Aorta (tissue), 5 donors: ENCODE results near the gene MFAP3L. TPM values are rescaled to one million over a fixed set of nuclear protein-coding genes. Genes with fewer than 3 reads are reported as not detected.
A peak's percentile ranks its signal among the peaks of the same experiment; 100 is the strongest.

Source experiments
- ATAC-seq: fragments of 200-7000 bp; cut with Tn5 transposase; one replicate; pipeline ENCODE4 v1.9.1; 2022; ENCODE audit warnings: moderate library complexity; ENCODE audit not compliant: low FRiP score
- DNase-seq, 2 donors: peaks; one replicate each; pipeline ENCODE4 v3.0.0-alpha.2; 2020
- H3K27ac ChIP-seq, 2 donors: one replicate each; pipeline ENCODE4 v1.5.1; 2013; ENCODE audit warnings: low read length in 2 of 2, mild to moderate bottlenecking in 2 of 2, moderate library complexity in 2 of 2, control low read depth in 1 of 2, inconsistent platforms in 1 of 2, low read depth in 1 of 2
- H3K27me3 ChIP-seq, 2 donors: one replicate each; pipeline ENCODE4 v1.6.1; 2013; ENCODE audit warnings: control low read depth in 1 of 2, low read length in 1 of 2, mild to moderate bottlenecking in 1 of 2, moderate library complexity in 1 of 2; ENCODE audit not compliant: insufficient read depth in 2 of 2, control insufficient read depth in 1 of 2
- H3K36me3 ChIP-seq, 2 donors: one replicate each; pipeline ENCODE4 v1.6.1; 2013; ENCODE audit warnings: control low read depth in 1 of 2, low read length in 1 of 2, mild to moderate bottlenecking in 1 of 2; ENCODE audit not compliant: insufficient read depth in 2 of 2, control insufficient read depth in 1 of 2
- H3K4me1 ChIP-seq, 2 donors: one replicate each; pipeline ENCODE4 v1.6.1; 2013; ENCODE audit warnings: low read length in 2 of 2, control low read depth in 1 of 2, mild to moderate bottlenecking in 1 of 2, moderate library complexity in 1 of 2; ENCODE audit not compliant: insufficient read depth in 2 of 2, control insufficient read depth in 1 of 2
- H3K4me3 ChIP-seq, 2 donors: one replicate each; pipeline ENCODE4 v1.5.1; 2013; ENCODE audit warnings: low read length in 2 of 2, control low read depth in 1 of 2, mild to moderate bottlenecking in 1 of 2
- H3K9me3 ChIP-seq: one replicate; pipeline ENCODE4 v1.6.1; 2013; ENCODE audit warnings: mild to moderate bottlenecking, low read length; ENCODE audit not compliant: control insufficient read depth
- WGBS, 2 donors: extraction: QIAGEN DNeasy Blood & Tissue Kit; methylation state at CpG; one replicate each; pipeline ENCODE4 v1.1.7; 2013; 5-methylcytosine and 5-hydroxymethylcytosine counted together
- intact Hi-C, 2 donors: fragments of 100-400 bp; cut with DNase I; formaldehyde crosslinking; loops; one replicate each; pipeline versions ENCODE4 v1.14.2 to v1.15.0; 2022
- long read RNA-seq, 2 donors: library from polyadenylated mRNA; unstranded; transcript quantifications; one replicate each; pipeline ENCODE4 v2.0.0, GENCODE V29; 2020 to 2021
- polyA plus RNA-seq, 2 donors: library from polyadenylated mRNA; stranded (reverse); fragments of 200-250 nt; gene quantifications; one replicate each; pipeline ENCODE4 v1.2.3, GENCODE V29; 2013
- total RNA-seq, 2 donors: library from RNA; stranded (reverse); fragmentation: NEBNext Ultra II Directional; extraction: Animal tissue kit (Norgen Biotek cat#: 25700); gene quantifications; one replicate each; pipeline ENCODE4 v1.2.1, GENCODE V29; 2021
- donor health status: healthy with polysubstance abuse.
- donor health status: Bipolar disorder and iron deficiency.
- donor health status: DM: no; HTN: no; CAD: no.
- donor health status: DM: no; HTN: no; CAD: no.
- donor health status: DM: yes; HTN: yes; CAD: no.

Gene MFAP3L
- total RNA-seq: 10 to 100 TPM; 10.1 to 12.4 TPM
- 1 to 10 TPM; 1.9 to 3.8 TPM for polyA plus RNA-seq
- long read RNA-seq, donor 1, partial matches to known transcripts: 0 of 2 reads
- long read RNA-seq, donor 1, other reads (novel, unspliced or antisense): 2 of 2 reads
- long read RNA-seq, donor 2, partial matches to known transcripts: 0 of 2 reads
- long read RNA-seq, donor 2, other reads (novel, unspliced or antisense): 2 of 2 reads

- H3K36me3 ChIP-seq: no peaks in the 10 kb centered on the region
- no peaks in the 10 kb centered on the region for H3K9me3 ChIP-seq
- DNase-seq (peak; percentile 92 to 95), ATAC-seq (peak; percentile 95)
- no peaks in the 10 kb centered on the region for H3K27me3 ChIP-seq
- intact Hi-C loops: loop anchor here (5.0 to 10.0 kb wide), 4 partner anchors 59 to 412 kb away; partner anchors contain the start of gene NEK1 (in 1 of the 2)
- H3K27ac ChIP-seq: peak within 1 kb of the TSS; percentile 77 to 83
- WGBS, 2 donors: 0 to 1% methylated on average over 49 to 86 of the region's 86 CpGs
- peak within 1 kb of the TSS; percentile 74 to 99 for H3K4me3 ChIP-seq
- H3K4me1 ChIP-seq: no peaks in the 10 kb centered on the region
Measured at GRCh38 chr4:170026253-170027021, at the start of gene MFAP3L. MFAP3L (minus strand) TSS chr4:170026395; CDS start chr4:170005877, 20,518 bp downstream.

- H3K9me3 ChIP-seq: peaks cover 1% of the 10 kb centered on the region
- no peaks in the 10 kb centered on the region for H3K27me3 ChIP-seq
- no peak overlapping the region for H3K27ac ChIP-seq
- H3K36me3 ChIP-seq: peaks cover 4 to 5% of the 10 kb centered on the region in 2 donors
- WGBS, 2 donors: 93 to 94% methylated on average over 6 of the region's 6 CpGs
- DNase-seq (no peak), ATAC-seq (no peak)
- no peak overlapping the region for H3K4me3 ChIP-seq
- H3K4me1 ChIP-seq: no peaks in the 10 kb centered on the region
- intact Hi-C loops: no loop called here
Measured at GRCh38 chr4:170071196-170071595, 45.0 kb upstream of the MFAP3L start.

GRCh38 chr4:170068438-170069128 is 42.4 kb upstream of the MFAP3L start:
- no peaks in the 10 kb centered on the region for H3K4me1 ChIP-seq
- DNase-seq: no peak
- WGBS, 2 donors: 93 to 95% methylated on average over 8 of the region's 8 CpGs
- peaks cover 1% of the 10 kb centered on the region for H3K9me3 ChIP-seq
- H3K27ac ChIP-seq: no peak overlapping the region
- intact Hi-C loops: no loop called here
- no peaks in the 10 kb centered on the region for H3K27me3 ChIP-seq
- peaks cover 3 to 4% of the 10 kb centered on the region in 2 donors for H3K36me3 ChIP-seq
- ATAC-seq: no peak
- no peak overlapping the region for H3K4me3 ChIP-seq

- ATAC-seq (no peak), DNase-seq (no peak)
- H3K4me3 ChIP-seq: no peak overlapping the region
- H3K27me3 ChIP-seq: no peaks in the 10 kb centered on the region
- intact Hi-C loops: no loop called here
- no peak overlapping the region for H3K27ac ChIP-seq
- no peaks in the 10 kb centered on the region for H3K9me3 ChIP-seq
- WGBS, 2 donors: 84 to 90% methylated on average over 4 of the region's 4 CpGs
- no peaks in the 10 kb centered on the region for H3K4me1 ChIP-seq
- peaks cover 3% of the 10 kb centered on the region in 2 donors for H3K36me3 ChIP-seq
Measured at GRCh38 chr4:170059421-170059820, 33.2 kb upstream of the MFAP3L start.

GRCh38 chr4:170058826-170059225 is 32.6 kb upstream of the MFAP3L start:
- ATAC-seq: no peak
- H3K4me1 ChIP-seq: no peaks in the 10 kb centered on the region
- H3K27me3 ChIP-seq: no peaks in the 10 kb centered on the region
- H3K36me3 ChIP-seq: peaks cover 3% of the 10 kb centered on the region in 2 donors
- H3K27ac ChIP-seq: no peak overlapping the region
- no peak overlapping the region for H3K4me3 ChIP-seq
- intact Hi-C loops: no loop called here
- WGBS, 2 donors: 60 to 72% methylated on average over 2 of the region's 2 CpGs
- H3K9me3 ChIP-seq: no peaks in the 10 kb centered on the region
- DNase-seq: no peak

- DNase-seq (no peak), ATAC-seq (no peak)
- Histone ChIP-seq H3K27me3 (no peaks in the 10 kb centered on the region), H3K4me3 (no peak overlapping the region), H3K36me3 (peaks cover 1 to 3% of the 10 kb centered on the region in 2 donors), H3K9me3 (no peaks in the 10 kb centered on the region), H3K4me1 (no peaks in the 10 kb centered on the region), H3K27ac (no peak overlapping the region)
- 47 to 57% methylated on average over 4 of the region's 4 CpGs for WGBS, 2 donors
- intact Hi-C loops: no loop called here
Measured at GRCh38 chr4:170057866-170058265, 31.7 kb upstream of the MFAP3L start.

- no peaks in the 10 kb centered on the region for H3K36me3 ChIP-seq
- H3K27ac ChIP-seq: no peak overlapping the region
- intact Hi-C loops: no loop called here
- no peak overlapping the region for H3K4me3 ChIP-seq
- H3K27me3 ChIP-seq: no peaks in the 10 kb centered on the region
- DNase-seq: no peak
- no peaks in the 10 kb centered on the region for H3K4me1 ChIP-seq
- no peaks in the 10 kb centered on the region for H3K9me3 ChIP-seq
- WGBS, 2 donors: 71 to 76% methylated on average over 5 of the region's 5 CpGs
- ATAC-seq: no peak
Measured at GRCh38 chr4:170052919-170053318, 26.7 kb upstream of the MFAP3L start.

GRCh38 chr4:170051402-170051801 is 25.2 kb upstream of the MFAP3L start:
- Histone ChIP-seq H3K4me1 (no peaks in the 10 kb centered on the region), H3K27ac (no peak overlapping the region), H3K36me3 (no peaks in the 10 kb centered on the region), H3K9me3 (no peaks in the 10 kb centered on the region), H3K27me3 (no peaks in the 10 kb centered on the region), H3K4me3 (no peak overlapping the region)
- DNase-seq (no peak), ATAC-seq (no peak)
- WGBS, 2 donors: 84 to 92% methylated on average over 2 of the region's 2 CpGs
- intact Hi-C loops: no loop called here
